KMS-11 (cell line): ENCODE results near the gene UMODL1.

ENCODE experiments used
- H2AFZ ChIP-seq: fragments of 200-600 bp; sonication (generic); 2 replicates; pipeline ENCODE4 v1.6.1; 2016; ENCODE audit warnings: antibody characterized with exemption, mixed run types, low read depth
- H3K27ac ChIP-seq: fragments of 200-600 bp; sonication (generic); 2 replicates; pipeline ENCODE4 v1.6.1; 2016; ENCODE audit warnings: mild to moderate bottlenecking, mixed run types
- H3K27me3 ChIP-seq: fragments of 200-600 bp; sonication (generic); 2 replicates; pipeline ENCODE4 v1.6.1; 2017; ENCODE audit warnings: mild to moderate bottlenecking, low read depth, mixed run types, moderate library complexity; ENCODE audit not compliant: insufficient read depth
- H3K36me3 ChIP-seq: fragments of 200-600 bp; sonication (generic); 2 replicates; pipeline ENCODE4 v1.6.1; 2017; ENCODE audit warnings: mild to moderate bottlenecking, mixed run types; ENCODE audit not compliant: insufficient read depth
- H3K4me1 ChIP-seq: fragments of 200-600 bp; sonication (generic); 2 replicates; pipeline ENCODE4 v1.6.1; 2016; ENCODE audit warnings: mild to moderate bottlenecking, low read depth, mixed run types; ENCODE audit not compliant: poor library complexity, severe bottlenecking
- H3K4me2 ChIP-seq: fragments of 200-600 bp; sonication (generic); 2 replicates; pipeline ENCODE4 v1.7.0; 2016; ENCODE audit warnings: mild to moderate bottlenecking, mixed run types
- H3K4me3 ChIP-seq: fragments of 200-600 bp; sonication (generic); IDR thresholded peaks from 2 replicates; pipeline ENCODE4 v1.6.1; 2017; ENCODE audit warnings: low read depth, low read length, mixed read lengths; ENCODE audit not compliant: insufficient read depth
- H3K79me2 ChIP-seq: fragments of 200-600 bp; sonication (generic); 2 replicates; pipeline ENCODE4 v1.6.1; 2016; ENCODE audit warnings: low read depth, mixed run types; ENCODE audit not compliant: insufficient read depth
- H3K9ac ChIP-seq: fragments of 200-600 bp; sonication (generic); 2 replicates; pipeline ENCODE4 v1.6.1; 2016; ENCODE audit warnings: mild to moderate bottlenecking, mixed run types
- H4K20me1 ChIP-seq: fragments of 200-600 bp; sonication (generic); 2 replicates; pipeline ENCODE4 v1.6.1; 2016; ENCODE audit warnings: mild to moderate bottlenecking, mixed run types; ENCODE audit not compliant: insufficient read depth
- TF ChIP-seq, protein P1 (sequence below): fragments of 200-600 bp; sonication (generic); conservative IDR thresholded peaks from 2 replicates; pipeline ENCODE4 v1.6.1; 2017; ENCODE audit warnings: low read depth, mild to moderate bottlenecking, antibody characterized with exemption, low read length, moderate library complexity, mixed read lengths

UMODL1 gene

DNA sequence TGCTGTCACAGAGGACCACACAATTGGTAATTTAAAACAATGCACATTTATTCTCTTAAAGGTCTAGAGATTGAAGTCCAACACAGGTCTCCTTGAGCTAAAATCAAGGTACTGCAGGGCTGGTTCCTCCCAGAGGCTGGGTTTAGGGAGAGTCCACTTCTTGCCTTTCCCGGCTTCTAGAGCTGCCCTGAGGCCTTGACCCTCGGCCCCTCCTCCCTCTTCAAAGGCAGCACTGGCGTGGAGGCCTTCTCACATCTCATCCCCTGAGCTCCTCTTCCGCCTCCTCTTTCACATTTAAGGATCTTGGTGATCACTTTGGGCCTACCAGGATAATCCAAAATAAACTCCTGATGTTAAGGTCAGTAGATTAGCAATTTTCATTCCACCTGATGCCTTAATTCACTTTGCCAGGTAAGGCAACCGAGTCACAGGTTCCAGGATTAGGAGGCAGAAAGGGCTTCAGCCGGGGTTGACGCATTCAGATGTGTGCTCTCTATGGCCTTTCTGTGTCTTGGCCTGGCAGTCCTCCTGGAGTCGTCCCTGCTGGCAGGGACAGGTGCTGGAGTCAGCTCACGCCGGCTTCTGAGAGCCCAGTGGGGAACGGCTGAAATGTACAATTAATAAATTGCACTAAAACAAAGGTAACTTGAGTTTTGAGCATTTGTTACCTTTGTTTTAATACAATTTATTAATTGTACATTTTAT, 86.6 kb downstream of the UMODL1 start:
- Histone ChIP-seq H3K36me3 (no peaks in the 10 kb centered on the region), H2AFZ (no peak overlapping the region), H3K4me3 (no peak overlapping the region), H3K4me2 (no peak overlapping the region), H3K27me3 (no peaks in the 10 kb centered on the region; the same call in 1 of the 2 replicates), H3K9ac (no peak overlapping the region), H3K79me2 (no peaks in the 10 kb centered on the region), H4K20me1 (no peaks in the 10 kb centered on the region), H3K4me1 (no peaks in the 10 kb centered on the region), H3K27ac (no peak overlapping the region)
- TF ChIP-seq, protein P1, sequence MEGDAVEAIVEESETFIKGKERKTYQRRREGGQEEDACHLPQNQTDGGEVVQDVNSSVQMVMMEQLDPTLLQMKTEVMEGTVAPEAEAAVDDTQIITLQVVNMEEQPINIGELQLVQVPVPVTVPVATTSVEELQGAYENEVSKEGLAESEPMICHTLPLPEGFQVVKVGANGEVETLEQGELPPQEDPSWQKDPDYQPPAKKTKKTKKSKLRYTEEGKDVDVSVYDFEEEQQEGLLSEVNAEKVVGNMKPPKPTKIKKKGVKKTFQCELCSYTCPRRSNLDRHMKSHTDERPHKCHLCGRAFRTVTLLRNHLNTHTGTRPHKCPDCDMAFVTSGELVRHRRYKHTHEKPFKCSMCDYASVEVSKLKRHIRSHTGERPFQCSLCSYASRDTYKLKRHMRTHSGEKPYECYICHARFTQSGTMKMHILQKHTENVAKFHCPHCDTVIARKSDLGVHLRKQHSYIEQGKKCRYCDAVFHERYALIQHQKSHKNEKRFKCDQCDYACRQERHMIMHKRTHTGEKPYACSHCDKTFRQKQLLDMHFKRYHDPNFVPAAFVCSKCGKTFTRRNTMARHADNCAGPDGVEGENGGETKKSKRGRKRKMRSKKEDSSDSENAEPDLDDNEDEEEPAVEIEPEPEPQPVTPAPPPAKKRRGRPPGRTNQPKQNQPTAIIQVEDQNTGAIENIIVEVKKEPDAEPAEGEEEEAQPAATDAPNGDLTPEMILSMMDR: no peak

DNA sequence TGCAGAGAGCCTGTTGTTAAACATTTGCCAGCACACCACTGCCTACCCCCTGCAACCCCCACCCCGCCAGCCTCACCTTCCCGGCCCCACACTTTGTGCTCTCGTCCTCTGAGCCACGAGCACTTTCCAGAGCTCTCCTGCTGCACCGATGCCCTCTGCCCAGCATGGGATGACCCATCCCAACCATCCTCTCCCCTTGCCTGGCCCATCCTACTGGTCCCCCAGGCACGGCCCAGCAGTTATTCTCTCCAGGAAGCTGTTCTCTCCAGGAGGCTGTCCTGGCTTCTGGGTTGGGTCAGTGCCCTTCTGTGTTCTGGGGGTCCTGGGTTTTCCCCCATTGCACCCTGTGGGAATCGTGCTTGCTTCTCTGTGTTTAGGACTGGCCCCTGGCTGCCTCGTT, 87.7 kb downstream of the UMODL1 start:
- no peaks in the 10 kb centered on the region for H3K79me2 ChIP-seq
- no peaks in the 10 kb centered on the region for H3K36me3 ChIP-seq
- no peak overlapping the region for H3K4me3 ChIP-seq
- H3K9ac ChIP-seq: no peak overlapping the region
- H3K4me1 ChIP-seq: no peaks in the 10 kb centered on the region
- no peaks in the 10 kb centered on the region; the same call in 1 of the 2 replicates for H3K27me3 ChIP-seq
- H4K20me1 ChIP-seq: no peaks in the 10 kb centered on the region
- H3K27ac ChIP-seq: no peak overlapping the region
- TF ChIP-seq, protein P1: no peak
- no peak overlapping the region for H2AFZ ChIP-seq
- no peak overlapping the region for H3K4me2 ChIP-seq

DNA sequence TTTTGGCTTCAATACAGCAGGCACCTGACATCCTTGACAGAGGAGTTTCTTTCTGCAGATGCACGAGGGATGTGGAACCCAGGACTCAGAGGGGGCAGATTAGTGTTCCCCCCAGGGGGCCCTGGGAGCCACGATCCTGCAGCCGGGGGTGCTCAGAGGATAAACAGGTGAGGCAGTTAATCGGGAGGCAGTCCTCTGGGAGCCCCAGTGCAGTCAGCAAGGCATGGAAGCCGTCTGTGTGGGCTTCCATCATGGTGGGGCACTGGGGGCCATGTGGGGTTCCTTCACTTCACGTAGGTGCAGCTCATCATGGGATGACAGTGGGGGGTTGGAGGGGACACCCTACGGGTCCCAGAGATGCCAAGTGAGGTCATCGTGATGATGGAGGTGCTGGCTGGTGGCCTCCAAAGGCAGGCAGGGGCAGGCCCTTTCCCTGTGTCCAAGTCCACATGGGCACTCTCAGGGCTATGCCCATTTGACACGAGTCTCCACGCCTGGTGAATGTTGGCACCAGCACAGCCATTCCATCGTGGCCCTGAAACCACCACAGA, 88.5 kb downstream of the UMODL1 start:
- Histone ChIP-seq H3K79me2 (no peaks in the 10 kb centered on the region), H3K36me3 (no peaks in the 10 kb centered on the region), H3K4me2 (no peak overlapping the region), H3K4me3 (no peak overlapping the region), H2AFZ (no peak overlapping the region), H4K20me1 (no peaks in the 10 kb centered on the region), H3K27me3 (no peaks in the 10 kb centered on the region; the same call in 1 of the 2 replicates), H3K9ac (no peak overlapping the region), H3K27ac (no peak overlapping the region), H3K4me1 (no peaks in the 10 kb centered on the region)
- TF ChIP-seq, protein P1: no peak

DNA sequence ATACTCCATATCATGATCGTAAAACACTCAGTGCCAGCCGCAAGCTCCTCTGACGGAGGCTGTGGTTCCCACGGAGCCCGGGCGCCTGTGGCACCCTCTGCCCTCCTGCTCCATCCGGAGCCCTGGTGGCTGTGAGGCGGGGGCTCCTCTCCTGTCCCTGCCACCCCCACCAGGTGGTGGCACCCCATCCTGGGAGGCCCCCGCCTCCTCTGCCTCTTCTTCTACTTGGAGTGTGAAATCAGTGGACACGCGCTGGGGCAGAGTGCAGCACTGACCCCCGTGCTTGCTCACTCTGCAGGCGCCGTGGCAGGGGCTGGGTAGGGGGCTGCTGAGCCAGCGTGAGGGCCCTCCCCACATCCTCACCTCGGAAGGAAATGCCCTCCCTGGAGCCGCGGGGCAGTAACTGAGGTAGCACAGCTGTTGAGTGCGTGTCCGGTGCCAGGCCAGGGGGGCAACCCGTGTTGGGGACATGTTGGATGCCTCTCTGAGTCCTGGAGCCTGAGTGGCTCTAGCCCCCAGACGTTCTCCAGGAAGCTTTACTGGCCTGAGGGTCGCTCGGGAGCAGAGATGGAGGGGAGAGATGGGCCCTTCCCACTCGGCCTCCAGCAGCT, 89.1 kb downstream of the UMODL1 start:
- Histone ChIP-seq H3K4me1 (no peaks in the 10 kb centered on the region), H3K27me3 (no peaks in the 10 kb centered on the region; the same call in 1 of the 2 replicates), H3K27ac (no peak overlapping the region), H3K9ac (no peak overlapping the region), H3K79me2 (no peaks in the 10 kb centered on the region), H3K4me3 (no peak overlapping the region), H4K20me1 (no peaks in the 10 kb centered on the region), H2AFZ (no peak overlapping the region), H3K4me2 (no peak overlapping the region), H3K36me3 (no peaks in the 10 kb centered on the region)
- TF ChIP-seq, protein P1: no peak
